ENCODE measurements around the gene PARD3B.

DNA sequence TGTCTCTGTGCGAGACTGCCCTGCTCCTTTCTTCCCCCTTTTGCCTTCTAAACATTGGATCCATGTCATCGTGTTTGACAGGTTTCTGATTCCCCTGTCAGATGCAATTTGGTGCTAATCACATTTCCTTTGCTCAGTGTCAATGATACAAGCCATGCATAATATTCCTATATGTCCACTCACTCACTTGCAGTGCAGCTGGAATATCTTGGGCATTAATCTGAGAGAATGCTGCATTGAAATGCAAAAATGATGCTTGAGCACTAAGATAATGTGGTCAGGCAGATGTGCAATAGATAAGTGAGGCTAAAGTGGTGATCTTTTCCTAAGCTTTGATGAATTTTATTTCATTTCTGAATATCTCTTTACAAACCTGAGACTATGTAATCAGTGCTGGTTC is 375.5 kb downstream of the PARD3B start:
- TF ChIP-seq, protein P1, sequence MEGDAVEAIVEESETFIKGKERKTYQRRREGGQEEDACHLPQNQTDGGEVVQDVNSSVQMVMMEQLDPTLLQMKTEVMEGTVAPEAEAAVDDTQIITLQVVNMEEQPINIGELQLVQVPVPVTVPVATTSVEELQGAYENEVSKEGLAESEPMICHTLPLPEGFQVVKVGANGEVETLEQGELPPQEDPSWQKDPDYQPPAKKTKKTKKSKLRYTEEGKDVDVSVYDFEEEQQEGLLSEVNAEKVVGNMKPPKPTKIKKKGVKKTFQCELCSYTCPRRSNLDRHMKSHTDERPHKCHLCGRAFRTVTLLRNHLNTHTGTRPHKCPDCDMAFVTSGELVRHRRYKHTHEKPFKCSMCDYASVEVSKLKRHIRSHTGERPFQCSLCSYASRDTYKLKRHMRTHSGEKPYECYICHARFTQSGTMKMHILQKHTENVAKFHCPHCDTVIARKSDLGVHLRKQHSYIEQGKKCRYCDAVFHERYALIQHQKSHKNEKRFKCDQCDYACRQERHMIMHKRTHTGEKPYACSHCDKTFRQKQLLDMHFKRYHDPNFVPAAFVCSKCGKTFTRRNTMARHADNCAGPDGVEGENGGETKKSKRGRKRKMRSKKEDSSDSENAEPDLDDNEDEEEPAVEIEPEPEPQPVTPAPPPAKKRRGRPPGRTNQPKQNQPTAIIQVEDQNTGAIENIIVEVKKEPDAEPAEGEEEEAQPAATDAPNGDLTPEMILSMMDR (IDR thresholded peaks at IDR 0.05) = no peak
- no peak for TF ChIP-seq POLR2A (IDR thresholded peaks at IDR 0.05)
